GM12878 (cell line): Measurements from ENCODE around the gene SC5D. TPM values are rescaled to one million over a fixed set of nuclear protein-coding genes. Genes with fewer than 3 reads are reported as not detected.

Experiments
- ASH2L ChIP-seq: fragments of 300-600, 200-600 bp; sonication (generic); IDR thresholded peaks from 2 replicates; pipeline ENCODE4 v1.6.1; 2017; ENCODE audit warnings: low read depth, mild to moderate bottlenecking, borderline replicate concordance
- ATF2 ChIP-seq: IDR thresholded peaks from 2 replicates; pipeline ENCODE4 v1.6.1; 2012; ENCODE audit warnings: low read length, inconsistent platforms
- BRCA1 ChIP-seq: IDR thresholded peaks from 2 replicates; pipeline ENCODE4 v1.6.1; 2011; ENCODE audit warnings: low read depth, low read length, improper control_type of control experiment
- CBFB ChIP-seq: IDR thresholded peaks from 2 replicates; pipeline ENCODE4 v1.6.1; 2016; ENCODE audit warnings: antibody characterized with exemption, low read depth
- CREM ChIP-seq: IDR thresholded peaks from 2 replicates; pipeline ENCODE4 v1.6.1; 2014; ENCODE audit warnings: antibody characterized with exemption, low read depth
- DPF2 ChIP-seq: fragments of 450-650 bp; IDR thresholded peaks from 2 replicates; pipeline ENCODE4 v1.6.1; 2017; ENCODE audit warnings: mild to moderate bottlenecking
- EED ChIP-seq: sonication (generic); IDR thresholded peaks from 2 replicates; pipeline ENCODE4 v1.6.1; 2016; ENCODE audit warnings: antibody characterized with exemption, low read depth
- EP300 ChIP-seq, 2 experiments: fragments of 150-350 bp in 1 of 2; IDR thresholded peaks; 2 replicates each; pipeline ENCODE4 v1.6.1; 2011 to 2012; ENCODE audit warnings: low read depth in 2 of 2, low read length in 2 of 2, borderline replicate concordance in 1 of 2, improper control_type of control experiment in 1 of 2, inconsistent platforms in 1 of 2; ENCODE audit not compliant: control insufficient read depth in 1 of 2
- GABPA ChIP-seq: IDR thresholded peaks from 2 replicates; pipeline ENCODE4 v1.6.1; 2014; ENCODE audit warnings: antibody characterized with exemption, low read depth, mild to moderate bottlenecking, inconsistent platforms
- HCFC1 ChIP-seq: fragments of 150-350 bp; IDR thresholded peaks from 2 replicates; pipeline ENCODE4 v1.6.1; 2014; ENCODE audit warnings: low read length
- KAT2A ChIP-seq: conservative IDR thresholded peaks from 2 replicates; pipeline ENCODE4 v1.6.1; 2011; ENCODE audit warnings: low read depth, low read length; ENCODE audit not compliant: control insufficient read depth
- LARP7 ChIP-seq: fragments of 450-650 bp; IDR thresholded peaks from 2 replicates; pipeline ENCODE4 v1.6.1; 2017; ENCODE audit warnings: mild to moderate bottlenecking
- MEF2A ChIP-seq: IDR thresholded peaks from 2 replicates; pipeline ENCODE4 v1.6.1; 2011; ENCODE audit warnings: low read depth, mild to moderate bottlenecking, low read length, moderate library complexity; ENCODE audit not compliant: insufficient read depth
- MTA3 ChIP-seq: IDR thresholded peaks from 2 replicates; pipeline ENCODE4 v1.6.1; 2012; ENCODE audit warnings: low read length, inconsistent platforms, borderline replicate concordance
- NFIC ChIP-seq: IDR thresholded peaks from 2 replicates; pipeline ENCODE4 v1.6.1; 2012; ENCODE audit warnings: low read depth, mild to moderate bottlenecking, inconsistent platforms, low read length, moderate library complexity
- NR2C2 ChIP-seq: IDR thresholded peaks from 2 replicates; pipeline ENCODE4 v1.6.1; 2011; ENCODE audit warnings: borderline replicate concordance, low read depth; ENCODE audit not compliant: control insufficient read depth, insufficient read length
- RBBP5 ChIP-seq: fragments of 200-600 bp; sonication (generic); conservative IDR thresholded peaks from 2 replicates; pipeline ENCODE4 v1.6.1; 2016
- RELB ChIP-seq: fragments of 450-650 bp; IDR thresholded peaks from 2 replicates; pipeline ENCODE4 v1.6.1; 2017; ENCODE audit warnings: low read depth, mild to moderate bottlenecking, moderate library complexity
- SRF ChIP-seq, 2 experiments: IDR thresholded peaks; 2 replicates each; pipeline ENCODE4 v1.6.1; 2011; ENCODE audit warnings: low read depth in 2 of 2, low read length in 2 of 2, mild to moderate bottlenecking in 1 of 2, moderate library complexity in 1 of 2
- SUZ12 ChIP-seq: fragments of 200-600 bp; sonication (generic); IDR thresholded peaks from one replicate; pipeline ENCODE4 v1.6.1; 2018; ENCODE audit warnings: antibody characterized with exemption, mild to moderate bottlenecking; ENCODE audit not compliant: unreplicated experiment
- TAF1 ChIP-seq: IDR thresholded peaks from 2 replicates; pipeline ENCODE4 v1.6.1; 2011; ENCODE audit warnings: mild to moderate bottlenecking, low read depth, low read length, borderline replicate concordance
- USF1 ChIP-seq: IDR thresholded peaks from 2 replicates; pipeline ENCODE4 v1.6.1; 2011; ENCODE audit warnings: borderline replicate concordance, low read depth, mild to moderate bottlenecking, moderate library complexity, mixed read lengths, low read length; ENCODE audit not compliant: insufficient read depth; ENCODE audit errors: extremely low read length
- ZNF687 ChIP-seq: fragments of 450-650 bp; IDR thresholded peaks from 2 replicates; pipeline ENCODE4 v1.6.1; 2017; ENCODE audit warnings: mild to moderate bottlenecking, moderate library complexity
- polyA plus RNA-seq, 11 experiments: library from polyadenylated mRNA; depleted of rRNA in 4 of 11; unstranded in 6 of 11; stranded (reverse) in 5 of 11; fragments of >200 nt; fragmentation: Nextera tagmentation in 4 of 11; fragmentation: Illumina TruSeq in 1 of 11; extraction: Ambion mirVana in 4 of 11; extraction: Trizol in 1 of 11; gene quantifications; 1 replicate in 1 of 11; 2 replicates in 10 of 11; pipeline versions ENCODE4 v1.2.1 to v1.2.3, GENCODE V29; 2011 to 2016; ENCODE audit warnings: inconsistent platforms in 2 of 11, missing spikeins in 2 of 11, low read depth in 1 of 11
- total RNA-seq, 4 experiments: library from RNA; depleted of rRNA in 3 of 4; stranded (reverse); fragments of >200 nt in 3 of 4; fragmentation: Illumina TruSeq in 1 of 4; extraction: Trizol in 1 of 4; gene quantifications; 2 replicates each; pipeline versions ENCODE4 v1.2.1 to v1.2.3, GENCODE V29; 2013 to 2021

The SC5D gene
- total and polyA plus RNA-seq, 10 of the 15 experiments (the other 5 are each of a cell fraction or from before 2014, with no cell fraction given): 23.7 to 134 (median 30.8) TPM

GRCh38 chr11:121291896-121292494 lies 576 bp upstream of the SC5D start (continued):
- no peak for TF ChIP-seq SUZ12
- TF ChIP-seq ASH2L: 0 out of 2 replicates have a peak, but pooled peaks have one; percentile 62
- TF ChIP-seq ATF2: 0 out of 2 replicates have a peak, but pooled peaks have one; percentile 30
- TF ChIP-seq RBBP5: no peak
- TF ChIP-seq NR2C2: no peak
- TF ChIP-seq CREM: no peak
- peak; percentile 67; the same call in 1 of the 2 replicates for TF ChIP-seq NFIC
- no peak for TF ChIP-seq EED
- peak; percentile 52; the same call in 1 of the 2 replicates for TF ChIP-seq MTA3
- no peak for TF ChIP-seq BRCA1
- TF ChIP-seq SRF (IDR thresholded peaks at IDR 0.05; ENCODE audit: low read depth in 2 of 2, low read length in 2 of 2): no peak
- TF ChIP-seq EP300 (IDR thresholded peaks at IDR 0.05; ENCODE audit: borderline replicate concordance in 1 of 2, control insufficient read depth in 1 of 2, low read depth in 2 of 2, low read length in 2 of 2): peak in 1 of 2 experiments; percentile 5; a peak in 1 of 4 replicates
- no peak for TF ChIP-seq HCFC1
- no peak for TF ChIP-seq TAF1
- no peak for TF ChIP-seq USF1
- peak; percentile 50; the same call in 1 of the 2 replicates for TF ChIP-seq RELB
- 0 out of 2 replicates have a peak, but pooled peaks have one; percentile 12 for TF ChIP-seq DPF2
- no peak for TF ChIP-seq ZNF687
- TF ChIP-seq KAT2A: no peak
- TF ChIP-seq LARP7: 0 out of 2 replicates have a peak, but pooled peaks have one; percentile 32
- TF ChIP-seq GABPA: 0 out of 2 replicates have a peak, but pooled peaks have one; percentile 33
- no peak for TF ChIP-seq MEF2A
- no peak for TF ChIP-seq CBFB
